ENCODE data around the gene HORMAD1. TPM values are rescaled to one million over a fixed set of nuclear protein-coding genes. Genes with fewer than 3 reads are reported as not detected.

Gene HORMAD1
- total RNA-seq, 2 experiments from 2014 or later: 0.62 to 0.69 TPM

Other genes starting within 250 kb of the HORMAD1 start
- 10 to 100 TPM; 41.6 to 42.9 TPM for gene TARS2, start 233.5 kb downstream of the HORMAD1 start, total RNA-seq
- 1 to 10 TPM; 1.4 to 1.7 TPM for gene ECM1, start 212.8 kb downstream of the HORMAD1 start, total RNA-seq
- gene FALEC, start 205.1 kb downstream of the HORMAD1 start, total RNA-seq: under 1 TPM; 0.58 to 0.60 TPM
- under 1 TPM; 0.11 to 0.30 TPM for gene ADAMTSL4, start 171.5 kb downstream of the HORMAD1 start, total RNA-seq
- gene MCL1, start 141.3 kb downstream of the HORMAD1 start, total RNA-seq: 100 to 1,000 TPM; 302 to 303 TPM
- gene ENSA, start 91.3 kb downstream of the HORMAD1 start, total RNA-seq: 100 to 1,000 TPM; 161 to 172 TPM
- 10 to 100 TPM; 22.2 to 22.6 TPM for gene GOLPH3L, start 23.7 kb downstream of the HORMAD1 start, total RNA-seq
- 100 to 1,000 TPM; 104 to 106 TPM for gene CTSS, start 44.9 kb upstream of the HORMAD1 start, total RNA-seq
- gene CTSK, start 87.4 kb upstream of the HORMAD1 start, total RNA-seq: 1 to 10 TPM; 6.7 to 9.4 TPM
- gene ARNT, start 155.7 kb upstream of the HORMAD1 start, total RNA-seq: 10 to 100 TPM; 49.3 to 51.3 TPM
- gene CTXND2, start 166.2 kb upstream of the HORMAD1 start, total RNA-seq: not detected
- gene SETDB1, start 205.5 kb upstream of the HORMAD1 start, total RNA-seq: 10 to 100 TPM; 64.0 to 64.6 TPM

Measured in activated naive CD8-positive, alpha-beta T cell treated with anti-CD3 and anti-CD28 coated beads, Interleukin-2, amount 10 ng/mL, durations not matched to agents 7 days and 5 days (primary cell).